Right ventricle myocardium superior (tissue), 1 donor: Measurements from ENCODE around the gene CNOT6. TPM values are rescaled to one million over a fixed set of nuclear protein-coding genes. Genes with fewer than 3 reads are reported as not detected.

Experiments
- ATAC-seq: fragments of 200-7000 bp; cut with Tn5 transposase; one replicate; pipeline ENCODE4 v1.9.1; 2020; ENCODE audit warnings: mild to moderate bottlenecking; ENCODE audit not compliant: poor library complexity
- DNase-seq: peaks from one replicate; pipeline ENCODE4 v3.0.0-alpha.2; 2020
- intact Hi-C: fragments of 100-400 bp; cut with DNase I; formaldehyde crosslinking; loops from one replicate; pipeline ENCODE4 v1.11.2; 2022
- total RNA-seq: library from RNA; stranded (reverse); fragmentation: NEBNext Ultra II Directional; extraction: Animal tissue kit (Norgen Biotek cat#: 25700); gene quantifications from one replicate; pipeline ENCODE4 v1.2.1, GENCODE V29; 2021
- donor health status: DM: no; HTN: yes; CAD: no; lungs with severe emphysema.

CNOT6 gene
- total RNA-seq, 1 donor from 2014 or later = 13.8 TPM

DNA sequence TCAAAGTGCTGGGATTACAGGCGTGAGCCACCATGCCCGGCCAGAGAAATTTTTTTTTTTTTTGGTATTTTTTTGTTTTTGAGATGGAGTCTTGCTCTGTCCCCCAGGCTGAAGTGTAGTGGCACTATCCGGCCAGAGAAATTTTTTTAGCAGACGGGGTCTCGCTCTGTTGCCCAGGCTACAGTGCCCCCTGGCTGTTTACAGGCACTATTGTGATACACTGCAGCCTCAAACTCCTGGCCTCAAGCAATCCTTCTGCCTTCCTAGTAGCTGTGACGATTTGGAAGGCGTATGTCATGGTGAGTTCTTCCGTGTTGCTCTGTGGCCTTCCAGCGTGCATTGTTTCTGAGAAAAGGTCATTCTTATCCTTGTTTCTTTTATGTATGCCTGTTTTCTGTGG, 47.5 kb downstream of the CNOT6 start:
- no peak for ATAC-seq
- intact Hi-C loops = no loop called here
- no peak for DNase-seq

- ATAC-seq (no peak), DNase-seq (no peak)
- intact Hi-C loops = no loop called here
Measured at GRCh38 chr5:180545248-180545647, 51.1 kb downstream of the CNOT6 start.

DNA sequence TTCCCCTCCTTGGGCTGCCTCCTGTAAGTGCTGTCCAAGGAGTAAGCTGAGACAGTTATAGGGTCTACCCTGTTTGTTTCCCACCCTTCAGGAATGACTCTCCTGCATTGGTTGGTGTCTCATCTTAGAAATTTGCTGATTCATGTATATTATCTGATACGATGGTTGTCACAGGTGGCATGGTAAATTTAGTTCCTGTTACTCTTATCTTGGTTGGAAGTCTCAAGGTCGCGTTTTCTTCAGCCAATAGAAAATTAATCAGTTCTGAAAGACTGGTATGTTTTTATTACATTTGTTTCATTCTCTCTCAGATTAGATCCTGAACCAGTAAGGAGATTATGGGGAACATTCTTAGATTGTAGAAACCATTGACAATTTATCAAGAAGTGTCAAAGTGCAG, 54.4 kb downstream of the CNOT6 start:
- intact Hi-C loops = no loop called here
- DNase-seq (no peak), ATAC-seq (no peak)

DNA sequence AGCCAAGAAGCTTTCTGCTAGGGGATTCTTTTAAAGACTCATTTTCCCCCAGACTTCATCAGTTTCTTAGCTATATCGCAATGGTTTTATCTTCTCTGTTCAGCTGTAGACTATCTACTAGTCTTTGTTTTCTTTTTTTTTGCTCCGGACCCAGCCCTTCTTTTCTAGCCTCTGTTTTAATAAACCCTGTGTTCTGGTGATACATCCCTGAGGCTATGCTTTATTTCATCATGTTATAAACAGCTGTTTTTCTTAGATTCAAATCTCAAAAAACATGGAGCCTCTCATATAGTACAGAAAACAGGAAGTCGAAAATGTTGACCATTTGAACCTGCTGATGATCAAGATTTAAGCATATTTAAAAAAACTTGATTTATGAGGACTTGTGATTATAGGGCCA, 59.4 kb downstream of the CNOT6 start:
- DNase-seq = no peak
- intact Hi-C loops = no loop called here
- ATAC-seq = no peak

DNA sequence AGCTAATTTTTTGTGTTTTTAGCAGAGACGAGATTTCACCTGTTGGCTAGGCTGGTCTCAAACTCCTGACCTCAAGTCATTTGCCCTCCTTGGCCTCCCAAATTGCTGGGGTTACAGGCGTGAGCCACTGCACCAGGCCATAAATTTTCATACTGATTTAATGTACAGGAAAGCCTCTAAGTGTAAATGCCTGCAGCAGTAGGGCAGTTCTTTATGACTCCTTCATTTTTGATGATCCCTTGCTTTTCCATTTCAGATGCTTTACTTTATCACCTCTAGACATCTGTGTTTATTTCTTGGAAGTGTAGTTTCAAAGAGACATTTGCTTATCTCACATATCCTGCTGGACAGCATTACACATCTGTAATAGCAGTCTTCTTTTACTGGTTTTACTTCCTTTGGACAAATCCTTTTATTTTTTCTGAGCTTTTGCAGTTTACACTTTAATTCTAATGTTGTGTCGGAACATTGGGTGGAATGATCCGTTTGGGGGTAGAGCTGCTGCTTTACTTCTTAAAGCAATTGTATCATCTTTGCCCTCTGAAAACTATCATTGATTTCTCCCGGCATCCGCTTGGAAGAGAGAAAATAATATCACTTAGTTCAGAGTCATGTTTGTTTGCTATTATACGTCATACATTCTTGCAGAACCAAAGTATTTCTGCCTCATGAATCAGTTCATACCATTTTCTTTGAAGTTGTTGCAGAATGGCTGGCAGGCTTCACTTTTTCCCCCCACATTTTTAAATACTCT, 61.2 kb downstream of the CNOT6 start:
- intact Hi-C loops = no loop called here
- ATAC-seq (no peak), DNase-seq (no peak)

GRCh38 chr5:180557217-180557809, 63.1 kb downstream of the CNOT6 start:
- ATAC-seq (no peak), DNase-seq (no peak)
- intact Hi-C loops = no loop called here

DNA sequence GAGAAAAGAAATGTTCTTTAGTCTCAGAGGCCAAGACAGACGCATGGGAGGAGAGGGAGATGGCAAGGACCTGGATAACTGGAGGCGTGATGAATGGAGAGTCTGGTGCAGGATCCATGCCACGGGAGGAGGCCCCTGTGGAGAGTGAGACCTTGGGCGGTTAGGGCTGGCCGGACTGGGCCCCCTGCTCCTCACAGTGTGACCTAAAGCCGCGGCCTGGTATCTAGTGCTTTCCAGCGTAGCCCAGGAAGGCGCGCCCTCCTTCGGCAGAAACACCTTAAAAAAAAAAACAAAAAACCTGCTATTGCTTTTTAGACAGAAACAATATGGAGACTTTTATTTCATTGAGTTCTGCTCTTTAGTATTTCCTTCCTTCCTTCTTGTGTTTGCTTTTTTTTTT, 64.1 kb downstream of the CNOT6 start:
- DNase-seq (no peak), ATAC-seq (no peak)
- intact Hi-C loops = no loop called here

DNA sequence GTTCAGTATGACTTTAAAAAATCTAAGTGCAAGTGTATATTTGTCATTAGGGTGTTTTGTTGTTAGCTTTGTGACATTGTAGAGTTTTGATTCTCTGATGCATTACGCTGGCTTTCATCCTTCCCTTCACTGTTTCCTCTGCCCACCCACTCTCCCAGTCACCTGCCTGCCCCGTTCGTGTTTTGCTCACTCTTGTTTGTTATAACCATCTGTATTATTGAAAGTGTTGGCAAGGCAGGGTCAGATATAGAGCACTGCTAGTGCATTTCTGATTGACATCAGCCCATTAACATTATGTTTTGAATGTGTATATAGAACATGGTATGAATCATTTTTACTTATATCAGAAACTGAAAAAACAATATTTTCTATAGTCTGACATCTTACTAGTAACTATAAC, 69.8 kb downstream of the CNOT6 start:
- intact Hi-C loops = no loop called here
- DNase-seq (no peak), ATAC-seq (no peak)

DNA sequence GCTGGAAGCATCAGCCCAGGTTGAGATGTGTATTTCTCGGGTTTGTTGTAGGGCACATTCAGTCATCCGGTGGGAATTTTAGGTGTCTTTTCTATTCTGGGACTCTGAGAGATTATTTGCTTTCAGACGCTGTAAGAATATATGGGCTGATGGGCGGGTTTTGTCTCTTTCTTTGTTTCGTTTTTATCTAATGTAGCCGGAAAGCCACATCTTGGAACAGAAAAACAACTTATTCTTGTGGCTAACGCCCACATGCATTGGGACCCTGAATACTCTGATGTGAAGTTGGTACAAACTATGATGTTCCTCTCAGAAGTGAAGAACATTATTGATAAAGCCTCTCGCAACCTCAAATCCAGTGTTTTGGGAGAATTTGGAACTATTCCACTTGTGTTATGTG, 74.7 kb downstream of the CNOT6 start:
- ATAC-seq = no peak
- intact Hi-C loops = no loop called here
- no peak for DNase-seq

GRCh38 chr5:180575571-180575970, 81.4 kb downstream of the CNOT6 start:
- DNase-seq (no peak), ATAC-seq (no peak)
- intact Hi-C loops = no loop called here

- ATAC-seq (no peak), DNase-seq (no peak)
- intact Hi-C loops = no loop called here
Measured at GRCh38 chr5:180580681-180581080, 86.5 kb downstream of the CNOT6 start.

DNA sequence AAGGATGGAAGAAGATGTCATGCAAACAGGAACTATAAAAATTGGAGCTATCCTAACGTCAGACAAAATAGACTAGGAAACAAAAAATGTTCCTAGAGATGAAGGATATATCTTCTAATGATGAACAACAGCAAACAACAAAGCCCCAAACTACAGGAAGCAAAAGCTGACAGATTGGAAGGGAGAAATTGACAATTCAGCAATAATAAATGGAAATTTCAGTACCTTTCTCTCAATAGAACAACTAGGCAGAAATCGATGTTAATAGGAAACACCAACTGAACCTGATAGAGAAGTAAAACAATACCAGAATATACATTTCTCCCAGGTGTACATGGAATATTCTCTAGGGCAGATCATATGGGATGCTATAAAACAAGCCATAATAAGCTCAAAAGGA, 89.6 kb downstream of the CNOT6 start:
- no peak for ATAC-seq
- DNase-seq = no peak
- intact Hi-C loops = no loop called here

GRCh38 chr5:180586204-180586603, 92.0 kb downstream of the CNOT6 start:
- intact Hi-C loops = no loop called here
- ATAC-seq (no peak), DNase-seq (no peak)

DNA sequence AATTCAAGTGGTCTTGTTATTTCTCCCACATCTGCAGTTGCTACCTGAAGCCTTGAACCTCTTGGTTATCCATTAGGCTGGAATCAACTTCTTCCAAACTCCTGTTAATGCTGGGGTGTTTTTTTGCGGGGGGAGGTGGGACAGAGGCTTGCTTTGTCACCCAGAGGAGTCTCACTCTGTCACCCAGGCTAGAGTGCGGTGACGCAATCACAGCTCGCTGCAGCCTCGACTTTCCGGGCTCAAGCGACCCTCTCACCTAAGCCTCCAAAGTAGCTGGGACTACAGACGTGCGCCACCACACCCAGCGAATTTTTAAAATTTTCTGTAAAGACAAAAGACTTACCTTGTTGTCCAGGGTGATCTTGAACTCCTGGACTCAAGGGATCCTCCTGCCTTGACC, 92.7 kb downstream of the CNOT6 start:
- intact Hi-C loops = no loop called here
- DNase-seq = no peak

DNA sequence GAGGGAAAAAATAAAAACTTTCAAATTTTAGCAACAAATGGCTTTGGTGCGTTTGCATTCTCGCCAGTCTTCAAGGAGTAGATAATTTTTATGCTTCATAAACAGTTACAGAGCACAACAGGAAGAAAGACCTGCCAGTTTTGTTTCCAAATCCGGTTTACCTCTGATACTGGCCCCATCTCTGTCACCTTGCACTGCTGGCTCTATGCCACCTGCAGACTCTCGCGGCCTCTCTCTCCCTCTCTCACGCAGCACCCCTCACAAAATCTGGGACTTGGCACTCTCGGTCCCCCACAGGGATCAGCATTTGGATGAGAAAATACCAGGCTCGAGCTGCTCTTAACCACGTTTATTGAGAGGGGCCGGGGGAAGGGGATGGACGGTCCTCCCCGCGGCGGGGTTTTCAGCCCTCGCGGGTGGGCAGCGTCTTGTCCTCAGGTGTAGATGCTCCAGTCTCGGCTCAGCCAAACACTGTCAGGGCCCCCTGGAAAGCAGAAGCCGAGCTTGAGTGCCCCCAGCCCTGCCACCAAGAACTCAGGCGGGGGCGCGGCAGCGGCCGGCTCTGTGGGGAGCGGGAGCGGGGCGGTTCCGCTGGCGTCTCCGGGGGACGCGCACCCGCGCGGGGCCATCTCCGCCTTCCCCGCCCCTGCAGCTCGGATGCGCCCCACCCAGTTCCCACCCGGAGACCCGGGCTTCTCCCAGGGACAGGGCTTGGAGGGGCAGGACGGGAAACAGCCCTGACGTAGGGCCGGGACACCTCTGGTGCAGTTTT, 95.8 kb downstream of the CNOT6 start:
- ATAC-seq = no peak

More for the DNA sequence above, 92.7 kb downstream of the CNOT6 start:
- ATAC-seq = no peak

DNA sequence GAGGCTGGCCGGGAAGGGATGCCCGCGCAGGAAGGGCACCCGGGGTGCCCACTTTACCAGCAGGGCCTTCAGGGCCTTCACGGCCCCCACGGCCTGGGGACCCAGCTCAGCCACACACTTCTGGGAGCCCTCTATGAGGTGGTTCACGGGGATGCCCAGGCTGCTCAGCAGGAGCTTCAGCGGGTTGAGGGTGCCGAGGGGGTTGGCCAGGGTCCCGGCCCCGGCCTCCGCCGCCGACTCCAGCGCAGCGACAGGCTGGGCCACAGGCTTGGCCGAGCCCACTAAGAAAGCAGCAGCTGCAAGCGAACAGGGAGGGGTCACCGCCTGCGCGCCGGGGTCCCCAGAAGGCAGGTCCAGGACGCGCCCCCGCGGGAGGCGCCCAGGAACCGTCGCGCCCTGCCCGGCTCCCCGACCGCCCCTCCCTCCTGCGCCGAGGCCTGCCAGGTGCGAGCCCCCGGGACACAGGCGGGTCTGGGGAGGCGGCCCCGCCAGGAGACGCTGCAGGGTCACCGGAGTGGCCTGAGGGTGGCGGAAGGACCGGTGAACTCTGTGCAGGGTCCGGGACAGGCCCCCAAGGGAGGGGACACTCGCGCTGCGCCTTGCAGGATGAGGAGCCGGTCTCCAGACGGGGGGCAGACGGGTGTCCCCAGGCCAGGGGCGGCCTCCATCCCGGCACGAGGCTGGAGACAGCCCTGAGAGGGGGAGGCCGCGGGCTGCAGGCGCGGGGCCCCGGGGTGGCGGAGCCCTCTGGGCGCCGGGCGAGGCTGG, 96.5 kb downstream of the CNOT6 start:
- no peak for DNase-seq
- no peak for ATAC-seq
- intact Hi-C loops = no loop called here

More for the DNA sequence above, 95.8 kb downstream of the CNOT6 start:
- no peak for DNase-seq
- intact Hi-C loops = no loop called here

DNA sequence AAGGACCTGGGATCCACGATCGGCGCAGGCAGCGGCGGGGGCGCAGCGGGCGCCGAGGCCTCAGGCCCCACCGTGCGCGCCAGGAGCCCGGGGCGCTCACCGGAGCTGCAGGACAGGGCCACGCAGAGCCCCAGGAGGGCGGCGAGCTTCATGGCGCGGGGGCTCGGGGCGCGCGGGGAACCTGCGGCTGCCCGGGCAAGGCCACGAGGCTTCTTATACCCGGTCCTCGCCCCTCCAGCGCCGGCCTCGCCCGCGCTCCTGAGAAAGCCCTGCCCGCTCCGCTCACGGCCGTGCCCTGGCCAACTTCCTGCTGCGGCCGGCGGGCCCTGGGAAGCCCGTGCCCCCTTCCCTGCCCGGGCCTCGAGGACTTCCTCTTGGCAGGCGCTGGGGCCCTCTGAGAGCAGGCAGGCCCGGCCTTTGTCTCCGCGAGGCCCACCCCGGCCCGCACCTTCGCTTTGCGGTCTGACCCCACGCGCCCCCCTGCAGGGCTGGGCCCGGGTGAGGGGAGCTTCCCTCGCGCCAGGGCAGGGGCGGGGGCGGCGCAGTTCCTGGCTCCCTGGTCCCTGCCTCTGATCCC, 97.2 kb downstream of the CNOT6 start, which contains the start of gene SCGB3A1:
Gene SCGB3A1, minus strand, starts transcription at position 189 of the 577 bp plus-strand sequence. Its CDS starts 37 bp downstream, at position 152.
- intact Hi-C loops = no loop called here
- ATAC-seq (no peak), DNase-seq (no peak)

DNA sequence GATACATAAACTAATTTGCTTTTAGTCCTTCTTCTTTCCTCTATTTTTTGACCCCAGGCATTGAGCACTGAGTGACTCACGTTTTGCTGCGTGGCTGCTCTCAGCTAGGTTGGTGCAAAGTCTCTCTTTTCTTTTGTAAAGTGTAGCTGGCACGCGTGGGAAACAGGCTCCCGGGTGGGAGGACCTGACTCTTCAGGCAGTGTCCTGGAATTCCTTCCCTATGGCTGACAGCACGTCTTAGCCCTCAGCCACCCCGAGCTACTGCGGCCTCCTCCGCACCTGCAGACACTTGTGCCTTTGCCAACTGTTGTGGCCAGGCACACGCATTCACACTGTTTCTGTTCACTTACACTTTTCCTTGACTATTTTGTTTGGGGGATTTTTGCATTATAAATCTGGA, 98.0 kb downstream of the CNOT6 start:
- DNase-seq (no peak), ATAC-seq (no peak)
- intact Hi-C loops = no loop called here
